NCI-H69 (cell line): ENCODE measurements around the gene GRK6.
A peak's percentile ranks its signal among the peaks of the same experiment; 100 is the strongest.

Experiments
- DNase-seq: peaks from one replicate; lab custom pipeline; 2025; lab: John Stamatoyannopoulos, UW

The GRK6 gene

DNA sequence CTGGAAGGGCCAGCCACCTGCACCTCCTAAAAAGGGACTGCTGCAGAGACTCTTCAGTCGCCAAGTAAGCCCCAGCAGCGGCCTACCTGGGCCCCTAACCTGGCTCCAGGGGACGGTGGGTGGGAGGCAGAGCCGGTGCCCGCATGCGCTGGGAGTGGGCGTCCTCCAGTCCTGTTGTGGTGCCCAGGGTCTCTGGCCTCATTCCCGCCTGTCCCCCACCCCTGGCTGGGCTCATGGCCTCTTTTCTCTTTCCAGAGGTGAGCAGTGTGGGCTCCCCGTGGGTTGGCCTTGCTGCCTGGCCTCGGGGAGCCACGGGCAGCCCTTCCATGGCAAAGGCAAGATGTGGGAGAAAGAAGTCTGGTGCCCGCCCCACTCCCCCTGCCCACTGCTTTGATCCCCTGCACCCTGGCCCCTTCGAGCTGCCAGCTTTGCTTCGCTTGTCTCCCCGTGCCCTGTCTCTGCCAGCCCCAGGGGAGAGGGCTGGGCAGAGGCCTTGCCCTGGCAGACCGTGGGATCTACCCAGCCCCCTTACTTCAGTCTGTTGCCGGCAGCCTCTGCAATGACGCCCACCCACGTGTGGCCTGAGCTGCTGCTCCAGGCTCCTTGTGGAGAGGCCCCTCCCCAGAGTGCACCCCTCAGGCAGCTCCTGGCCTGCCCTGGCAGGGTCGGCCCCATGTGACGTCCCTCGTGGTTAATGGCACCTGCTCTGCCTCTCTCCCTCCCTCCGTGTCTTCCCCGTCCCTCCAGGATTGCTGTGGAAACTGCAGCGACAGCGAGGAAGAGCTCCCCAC, 14.7 kb downstream of the GRK6 start:
- no peak for DNase-seq

DNA sequence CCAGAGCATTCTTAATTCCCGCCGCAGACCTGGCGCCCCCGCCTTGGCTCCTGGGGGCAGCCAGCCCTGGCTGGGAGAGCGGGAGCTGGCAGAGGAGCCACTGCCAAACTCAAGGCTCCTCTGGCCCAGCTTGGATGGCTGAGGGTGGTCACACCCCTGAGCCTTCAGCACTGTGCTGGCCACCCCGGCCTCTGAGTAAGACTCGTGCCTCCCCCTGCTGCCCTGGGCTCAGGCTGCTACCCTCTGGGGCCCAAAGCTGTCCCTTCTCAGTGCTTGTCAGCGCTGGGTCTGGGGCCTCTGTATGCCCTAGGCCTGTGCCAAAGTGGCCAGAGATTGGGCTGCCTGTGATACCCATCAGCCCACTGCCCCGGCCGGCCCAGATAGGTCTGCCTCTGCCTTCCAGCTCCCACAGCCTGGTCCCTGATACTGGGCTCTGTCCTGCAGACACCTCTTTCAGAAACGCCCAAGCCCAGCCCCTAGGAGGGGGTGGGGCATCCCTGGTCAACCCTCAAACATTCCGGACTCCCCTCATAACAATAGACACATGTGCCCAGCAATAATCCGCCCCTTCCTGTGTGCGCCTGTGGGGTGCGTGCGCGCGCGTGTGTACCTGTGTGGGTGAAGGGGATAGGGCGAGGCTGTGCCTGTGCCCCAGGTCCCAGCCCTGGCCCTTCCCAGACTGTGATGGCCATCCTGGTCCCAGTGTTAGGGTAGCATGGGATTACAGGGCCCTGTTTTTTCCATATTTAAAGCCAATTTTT, 15.8 kb downstream of the GRK6 start:
- no peak for DNase-seq

GRCh38 chr5:177443144-177443983, 16.9 kb downstream of the GRK6 start:
- no peak for DNase-seq

DNA sequence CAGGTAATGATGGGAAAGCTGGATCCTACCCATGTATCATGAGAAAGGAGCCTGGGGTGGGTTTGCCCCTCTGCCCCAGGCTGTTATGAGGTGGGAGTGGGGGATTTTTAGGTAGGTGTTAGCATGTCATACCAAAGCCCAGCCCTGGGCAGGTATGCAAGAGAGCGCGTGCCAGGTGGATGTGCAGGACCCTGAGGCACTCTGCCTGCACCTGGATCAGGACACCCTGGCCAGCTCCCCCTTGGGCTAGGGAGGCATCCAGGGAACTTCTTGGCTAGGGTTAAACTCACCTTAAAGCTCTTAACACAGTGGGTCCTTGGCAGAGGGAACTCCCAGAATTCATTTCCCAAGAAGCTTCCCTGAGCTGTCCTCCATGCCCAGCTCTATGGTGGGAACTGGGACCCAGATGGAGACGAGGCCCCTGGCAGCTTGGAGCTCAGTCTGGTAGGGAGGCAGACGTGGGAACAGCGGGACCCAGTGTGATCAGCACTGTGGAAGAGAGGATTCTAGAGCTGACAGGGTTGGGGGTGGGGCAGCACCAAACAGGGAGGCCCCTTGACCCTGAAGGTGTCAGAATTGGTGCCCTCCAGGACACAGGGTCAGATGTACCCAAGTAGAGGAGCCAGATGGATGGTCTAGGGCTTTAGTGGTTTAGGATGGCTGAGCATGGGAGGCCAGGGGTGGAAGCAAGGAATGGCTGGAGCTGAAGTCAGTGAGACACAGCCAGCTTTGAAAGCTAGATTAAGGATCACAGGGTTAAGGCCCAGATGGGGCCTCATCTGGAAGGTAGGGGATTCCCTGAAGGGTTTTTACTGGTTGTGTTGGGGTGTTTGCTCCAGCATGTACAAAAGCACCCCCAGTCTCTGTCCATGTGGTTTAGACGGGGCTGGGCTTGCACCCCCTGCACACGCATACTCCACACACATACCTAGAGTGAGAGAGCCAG, 17.9 kb downstream of the GRK6 start:
- DNase-seq, result no peak

DNA sequence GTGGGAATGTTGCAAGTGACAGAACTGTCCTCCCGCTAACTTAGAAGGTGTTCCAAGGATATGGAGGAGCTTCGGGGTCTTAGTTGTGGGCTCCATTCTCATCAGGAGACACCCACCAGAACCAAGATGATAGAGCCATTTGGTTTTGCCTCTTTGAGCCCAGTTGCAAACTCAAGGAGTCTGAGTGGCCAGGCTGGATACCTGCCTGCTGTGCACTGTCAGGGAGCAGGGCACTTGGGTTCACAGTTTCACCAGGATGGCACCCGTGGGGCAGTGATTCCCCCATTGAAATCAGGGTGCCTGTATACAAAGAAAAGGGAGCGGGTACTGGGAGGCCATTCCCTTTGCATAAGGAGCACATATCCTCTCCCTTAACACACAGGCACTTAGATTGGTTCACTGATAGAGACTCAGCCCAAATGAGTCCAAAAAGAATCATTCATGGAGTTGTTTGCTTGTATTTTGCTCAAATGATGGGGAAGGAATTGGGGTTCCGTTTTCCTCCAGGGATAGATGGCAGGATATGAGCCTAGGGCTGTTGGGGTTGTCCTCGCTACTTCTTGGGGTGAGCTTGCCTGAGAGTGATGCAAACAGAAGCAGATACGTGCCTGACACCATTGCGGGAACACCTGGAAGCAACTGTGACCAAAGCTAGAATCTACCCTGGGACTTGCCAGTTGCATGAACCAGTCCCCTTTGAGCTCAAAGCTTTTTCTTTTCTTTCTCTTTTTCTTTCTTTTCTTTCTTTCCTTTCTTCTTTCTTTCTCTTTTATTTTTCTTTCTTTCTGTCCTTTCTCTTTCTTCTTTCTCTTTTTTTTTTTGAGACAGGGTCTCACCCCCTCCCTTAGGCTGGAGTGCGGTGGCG, 18.8 kb downstream of the GRK6 start:
- DNase-seq, result no peak

DNA sequence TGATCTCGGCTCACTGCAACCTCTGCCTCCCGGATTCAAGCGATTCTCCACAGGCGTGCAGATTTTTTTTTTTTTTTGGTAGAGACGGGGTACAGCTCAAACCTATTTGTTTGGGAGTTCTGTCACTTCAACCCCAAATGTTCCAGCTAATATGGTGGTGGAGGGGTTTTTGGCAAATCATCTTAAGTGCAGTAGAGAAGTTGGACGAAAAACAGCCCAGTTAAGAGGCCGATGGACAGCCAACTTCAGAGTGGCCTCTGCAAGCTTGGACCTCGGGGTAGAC, 19.4 kb downstream of the GRK6 start:
- DNase-seq, result no peak

GRCh38 chr5:177446200-177447065, 20.0 kb downstream of the GRK6 start, which contains the start of gene PRR7:
Gene PRR7 (plus strand): TSS chr5:177446814. CDS start chr5:177455068, 8,254 bp downstream.
- peak; percentile 90 for DNase-seq

DNA sequence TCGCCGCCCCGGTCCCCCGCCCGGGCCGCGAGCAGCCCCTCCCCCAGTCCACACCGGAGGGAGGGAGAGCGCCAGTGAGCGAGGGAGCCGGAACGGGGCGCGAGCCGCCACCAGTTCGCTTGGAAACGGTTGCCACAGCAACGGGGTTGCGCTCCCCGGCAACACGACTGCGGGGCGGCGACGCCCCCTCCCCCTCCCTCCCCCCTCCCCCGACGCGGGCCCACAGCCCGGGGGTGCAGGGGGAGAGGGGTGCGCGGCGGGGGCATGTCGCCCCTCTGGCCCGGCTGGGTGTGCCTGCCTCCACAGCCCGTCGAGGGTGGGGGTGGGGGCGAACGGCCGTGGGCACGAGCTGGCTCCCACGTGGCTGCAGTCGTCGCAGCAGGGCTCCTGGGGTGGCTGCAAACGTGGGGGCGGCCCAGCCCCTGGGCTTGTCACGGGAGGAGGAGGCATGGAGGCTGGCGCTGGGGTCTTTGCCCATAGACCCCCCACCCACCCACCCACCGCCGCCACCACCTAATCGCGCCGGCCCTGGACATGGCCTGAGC, 20.7 kb downstream of the GRK6 start:
- DNase-seq, result peak; percentile 95

GRCh38 chr5:177447611-177448243, 21.3 kb downstream of the GRK6 start:
- peak; percentile 81 for DNase-seq

GRCh38 chr5:177448244-177448950, 21.9 kb downstream of the GRK6 start:
- no peak for DNase-seq

GRCh38 chr5:177449140-177450061, 22.9 kb downstream of the GRK6 start:
- no peak for DNase-seq

DNA sequence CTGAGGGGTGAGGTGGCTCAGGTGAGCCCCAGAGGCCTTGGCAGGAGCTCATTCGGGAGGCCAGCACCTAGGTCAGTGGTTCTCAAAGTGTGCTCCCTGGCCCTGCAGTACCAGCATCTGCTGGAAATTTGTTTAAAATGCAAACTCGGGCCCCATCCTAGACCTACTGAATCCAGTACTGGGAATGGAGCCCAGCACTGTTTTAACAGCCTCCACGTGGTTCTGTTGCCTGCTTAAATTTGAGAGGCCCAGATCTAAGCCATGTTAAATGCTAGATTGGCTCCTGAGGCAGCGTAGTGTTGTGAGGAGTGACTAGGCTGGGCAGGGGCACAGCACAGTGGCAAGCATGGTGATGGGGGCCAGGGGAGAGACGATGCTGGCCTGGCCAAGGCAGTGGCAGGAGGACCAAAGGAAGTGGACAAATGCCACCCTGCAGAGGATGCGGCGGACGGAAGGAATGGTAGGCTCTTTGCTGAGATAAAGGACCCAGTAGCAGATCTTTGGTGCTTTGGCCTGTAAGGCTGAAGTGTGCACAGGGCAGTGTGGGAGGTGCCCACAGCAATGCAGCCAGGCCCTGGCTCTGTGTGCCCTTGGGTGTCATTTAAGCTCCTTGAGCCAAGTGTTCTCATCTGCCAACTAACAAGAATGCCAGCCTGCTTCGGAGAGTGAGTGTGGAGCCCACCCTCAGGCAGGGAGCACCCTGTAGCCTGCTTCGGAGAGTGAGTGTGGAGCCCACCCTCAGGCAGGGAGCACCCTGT, 24.4 kb downstream of the GRK6 start:
- DNase-seq, result no peak

DNA sequence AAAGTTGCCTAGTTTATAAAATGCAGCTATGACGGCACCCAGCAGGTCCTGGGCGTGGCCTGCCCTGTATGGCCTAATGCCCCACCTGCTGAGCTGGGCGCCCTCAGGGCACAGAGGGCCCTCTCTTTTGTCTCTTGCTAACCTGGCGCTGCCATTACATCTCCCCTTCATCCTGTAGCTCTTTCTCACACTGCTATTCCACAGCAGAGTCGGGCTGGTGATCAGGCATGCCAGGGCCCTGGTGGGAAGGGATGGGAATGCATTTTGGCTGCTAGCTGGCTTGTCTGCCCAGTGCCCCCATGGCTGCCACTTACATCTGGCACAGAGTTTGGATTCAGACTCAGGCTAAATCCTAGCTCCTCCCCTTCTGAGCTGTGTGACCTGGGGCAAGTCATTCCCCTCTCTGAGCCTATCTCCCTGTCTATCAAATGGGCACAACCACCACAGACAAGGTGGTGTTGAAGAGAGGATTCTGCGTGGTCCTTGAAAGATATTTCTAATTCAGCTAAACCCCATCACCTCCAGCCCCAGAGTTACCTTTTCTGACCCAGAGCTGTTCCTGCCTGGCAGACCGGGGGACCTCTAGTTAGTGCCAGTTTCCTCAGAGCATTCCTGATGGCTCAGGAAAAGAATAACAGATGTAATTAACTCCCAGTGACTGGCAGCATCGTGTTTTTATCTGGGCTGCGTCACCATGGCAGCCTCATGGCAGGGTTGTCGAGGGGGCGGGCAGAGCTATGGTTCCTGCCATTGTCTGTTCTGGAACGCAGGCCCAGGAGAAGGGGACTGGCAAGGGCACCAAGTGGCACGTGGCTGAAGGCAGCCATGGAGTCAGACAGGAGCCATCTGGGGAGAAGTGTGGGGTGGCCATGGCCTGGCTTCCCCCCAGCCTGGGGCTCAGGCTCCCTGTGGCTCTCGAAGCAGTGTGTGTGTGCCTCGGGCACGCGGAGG, 26.5 kb downstream of the GRK6 start:
- DNase-seq, result peak; percentile 60

DNA sequence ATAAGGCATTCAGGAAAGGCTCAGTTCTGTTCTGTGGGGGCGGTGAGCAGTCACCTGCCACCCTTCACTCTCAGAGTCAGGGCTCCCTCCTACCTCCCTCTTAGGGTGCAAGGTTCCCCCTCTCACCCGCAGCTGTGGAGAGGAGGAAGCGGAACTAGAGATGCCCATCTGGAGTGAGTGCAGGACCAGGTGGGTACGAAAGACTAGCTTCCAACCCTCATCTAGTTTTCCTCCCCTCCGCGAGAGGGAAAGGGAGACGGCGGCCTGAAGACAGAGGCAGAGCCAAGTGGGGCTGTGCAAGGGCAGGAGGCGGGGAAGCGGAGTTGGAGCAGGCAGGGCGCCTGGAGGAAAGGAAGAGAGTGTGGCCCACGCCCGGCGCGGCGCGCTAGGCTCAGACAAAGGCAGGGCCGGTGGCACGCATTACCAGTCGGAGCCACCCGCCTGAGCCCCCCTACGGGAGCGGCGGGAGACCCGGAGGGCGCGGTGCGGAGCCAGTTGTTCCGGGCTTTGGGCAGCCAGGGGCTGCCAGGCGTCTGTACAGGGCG, 27.4 kb downstream of the GRK6 start:
- peak; percentile 84 for DNase-seq
